GM18520 (cell line): ENCODE measurements around the gene PTPN22.
A peak's percentile ranks its signal among the peaks of the same experiment; 100 is the strongest.

Experiments used
- ATAC-seq: cut with Tn5 transposase; IDR thresholded peaks from one replicate; pipeline ENCODE4 v1.9.1; 2021; ENCODE audit not compliant: unreplicated experiment

The PTPN22 gene

GRCh38 chr1:113887402-113888175 is 16.1 kb upstream of the PTPN22 start, which contains the start of gene BCL2L15:
TSS of gene BCL2L15 (minus strand) at chr1:113887581. CDS start at chr1:113887375, 206 bp downstream.
- ATAC-seq, result no peak

DNA sequence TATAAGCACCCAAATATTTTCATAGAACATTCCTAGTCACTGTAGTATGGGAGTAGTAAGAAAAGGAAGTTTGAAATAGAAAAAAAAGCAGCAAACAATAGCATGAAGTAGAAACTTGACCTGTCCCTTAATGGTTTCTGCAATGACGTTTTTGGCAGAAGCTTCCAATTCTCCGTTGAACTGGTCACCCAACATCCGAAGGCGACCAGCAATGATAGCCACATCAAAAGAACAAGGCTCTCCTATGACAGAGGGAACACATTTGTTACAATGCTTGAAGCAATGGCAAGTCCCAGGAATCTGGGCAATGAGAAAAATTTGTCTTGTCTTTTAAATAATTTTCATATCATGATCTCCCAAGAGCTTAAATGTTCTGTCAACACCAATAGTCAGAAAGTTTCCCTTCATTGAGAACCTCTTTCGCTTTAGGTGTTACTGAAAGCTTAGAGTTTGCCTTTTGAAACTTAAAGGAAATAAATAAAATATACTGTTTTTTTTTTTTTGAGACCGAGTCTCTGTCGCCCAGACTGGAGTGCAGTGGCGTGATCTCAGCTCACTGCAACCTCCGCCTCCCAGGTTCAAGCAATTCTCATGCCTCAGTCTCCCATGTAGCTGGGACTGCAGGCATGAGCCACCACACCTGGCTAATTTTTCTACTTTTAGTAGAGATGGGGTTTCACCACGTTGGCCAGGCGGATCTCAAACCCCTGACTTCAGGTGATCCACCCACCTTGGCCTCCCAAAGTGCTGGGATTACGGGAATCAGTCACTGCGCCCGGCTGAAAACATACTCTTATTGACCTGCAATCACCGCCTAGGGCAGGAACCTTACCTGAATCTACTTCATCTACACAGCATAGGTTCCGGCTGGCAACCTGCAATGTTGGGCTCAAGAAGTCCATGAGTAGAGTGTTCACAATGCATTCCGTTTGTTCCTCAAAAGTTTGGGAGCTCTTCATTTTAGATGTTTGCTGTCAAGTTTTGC is 15.2 kb upstream of the PTPN22 start:
- ATAC-seq, result no peak

- no peak for ATAC-seq
These were observed 10.1 kb upstream of the PTPN22 start for GRCh38 chr1:113881661-113882060.

DNA sequence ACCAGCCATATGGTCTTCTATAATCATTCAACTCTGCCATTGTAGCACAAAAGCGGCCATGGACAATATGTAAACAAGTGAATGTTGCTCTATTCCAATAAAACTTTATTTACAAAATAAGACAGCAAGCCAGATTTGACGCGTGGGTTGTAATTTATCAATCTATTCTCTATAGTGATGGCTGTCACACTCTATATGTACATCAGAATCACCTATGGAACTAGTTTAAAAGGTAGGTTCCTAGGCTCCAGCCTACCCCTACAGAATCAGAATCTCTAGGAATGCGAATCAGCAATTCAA is 8.2 kb upstream of the PTPN22 start:
- ATAC-seq, result no peak

DNA sequence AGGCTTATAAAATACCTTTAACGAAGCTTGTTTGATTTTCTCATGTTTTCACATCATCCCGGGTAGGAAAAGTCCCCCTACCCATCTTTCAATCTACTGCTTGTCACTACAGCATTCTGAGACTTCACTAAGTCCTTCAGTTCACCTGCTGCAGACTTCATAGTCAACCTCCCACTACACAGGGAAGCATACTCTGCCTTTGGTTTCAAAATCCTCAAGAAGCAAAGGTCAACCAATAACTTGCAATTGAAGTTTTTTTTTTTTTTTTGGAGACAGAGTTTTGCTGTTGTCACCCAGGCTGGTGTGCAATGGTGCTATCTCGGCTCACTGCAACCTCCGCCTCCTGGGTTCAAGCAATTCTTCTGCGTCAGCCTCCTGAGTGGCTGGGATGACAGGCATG is 4.7 kb upstream of the PTPN22 start:
- ATAC-seq, result no peak

DNA sequence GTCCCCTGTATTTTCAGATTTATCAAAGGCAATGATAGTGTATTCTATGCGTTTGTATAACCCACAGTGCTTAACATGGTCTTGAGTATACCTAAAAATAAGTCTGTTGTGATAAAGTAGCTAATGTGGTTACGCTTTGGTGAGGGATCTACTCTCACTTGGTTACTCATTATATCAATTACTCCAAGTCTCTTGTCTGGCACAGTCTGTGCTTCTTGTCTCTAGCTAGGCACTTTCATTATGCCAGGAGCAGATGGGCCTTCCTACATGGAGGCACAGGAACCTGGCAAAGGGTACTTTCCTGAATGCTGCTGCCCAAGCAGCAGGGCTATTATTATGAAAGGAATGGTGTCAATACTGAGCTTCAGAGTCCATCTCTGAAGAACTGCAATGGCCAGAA is 4.2 kb upstream of the PTPN22 start:
- ATAC-seq, result peak; percentile 21

GRCh38 chr1:113874012-113874879 is 2.7 kb upstream of the PTPN22 start:
- ATAC-seq, result no peak

- ATAC-seq, result no peak
These were observed 865 bp upstream of the PTPN22 start for GRCh38 chr1:113872219-113872935.

- ATAC-seq, result no peak
These were observed 734 bp downstream of the PTPN22 start for GRCh38 chr1:113870778-113871177.

- ATAC-seq, result no peak
These were observed 3.0 kb downstream of the PTPN22 start for GRCh38 chr1:113868387-113869083.

- no peak for ATAC-seq
These were observed 9.9 kb downstream of the PTPN22 start for GRCh38 chr1:113861641-113862040.

DNA sequence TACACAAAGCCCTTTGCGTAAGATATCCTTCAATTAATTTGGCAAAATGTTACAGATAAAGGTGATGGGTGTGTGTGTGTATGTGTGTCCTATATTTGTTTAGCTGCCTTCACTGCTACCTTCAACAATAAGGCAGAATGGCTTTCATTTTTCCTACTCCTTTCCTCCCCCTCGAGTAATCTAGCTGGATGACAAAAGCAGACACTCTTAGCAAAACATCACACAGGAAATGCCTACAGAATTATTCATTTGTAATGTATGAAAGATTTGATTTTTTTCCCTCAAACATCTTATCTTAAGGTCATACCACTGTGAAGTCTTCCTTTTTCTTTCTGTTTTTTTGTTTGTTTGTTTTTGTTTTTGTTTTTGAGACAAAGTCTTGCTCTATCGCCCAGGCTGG is 10.6 kb downstream of the PTPN22 start:
- no peak for ATAC-seq

- ATAC-seq, result peak; percentile 84
These were observed 11.9 kb downstream of the PTPN22 start for GRCh38 chr1:113859478-113860175.

GRCh38 chr1:113858982-113859381 is 12.5 kb downstream of the PTPN22 start:
- no peak for ATAC-seq

GRCh38 chr1:113858418-113858817 is 13.1 kb downstream of the PTPN22 start:
- peak; percentile 27 for ATAC-seq

DNA sequence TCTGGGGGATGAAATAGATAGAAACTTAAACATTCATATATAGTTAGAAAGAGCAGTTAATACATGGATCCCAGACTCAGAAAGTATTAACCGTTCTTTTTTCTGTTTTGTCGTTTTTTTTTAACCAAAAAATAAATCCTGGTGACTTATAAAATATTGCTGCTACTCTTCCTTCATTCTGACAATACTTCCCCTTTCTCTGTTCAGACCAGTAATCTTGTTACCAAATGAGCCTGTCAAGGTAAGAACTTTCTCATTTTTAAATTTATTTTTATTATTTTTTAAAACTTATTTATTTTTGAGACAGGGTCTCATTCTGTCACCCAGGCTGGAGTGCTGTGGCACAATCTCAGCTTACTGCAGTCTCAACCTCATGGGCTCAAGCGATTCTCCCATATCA is 13.7 kb downstream of the PTPN22 start:
- ATAC-seq, result no peak

DNA sequence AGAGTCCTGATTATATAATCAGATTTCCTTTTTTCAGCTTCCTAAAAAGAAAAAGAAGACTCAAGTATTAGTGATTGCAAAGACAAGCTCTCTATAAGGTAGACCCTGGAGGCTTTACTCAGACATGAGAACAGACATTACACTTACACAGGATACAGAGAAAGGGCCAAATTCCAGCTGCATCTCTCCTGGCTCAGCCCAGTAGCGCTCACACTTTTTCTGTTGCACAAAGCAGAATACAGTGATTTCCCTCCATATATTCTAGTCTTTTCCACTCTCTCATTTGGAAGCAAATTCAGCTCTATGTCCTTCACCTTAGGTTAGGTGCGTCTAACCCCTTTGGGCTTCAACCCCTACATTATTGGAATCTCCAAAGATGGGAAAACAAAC is 15.1 kb downstream of the PTPN22 start:
- no peak for ATAC-seq

GRCh38 chr1:113855630-113856400 is 15.7 kb downstream of the PTPN22 start:
- ATAC-seq, result no peak

DNA sequence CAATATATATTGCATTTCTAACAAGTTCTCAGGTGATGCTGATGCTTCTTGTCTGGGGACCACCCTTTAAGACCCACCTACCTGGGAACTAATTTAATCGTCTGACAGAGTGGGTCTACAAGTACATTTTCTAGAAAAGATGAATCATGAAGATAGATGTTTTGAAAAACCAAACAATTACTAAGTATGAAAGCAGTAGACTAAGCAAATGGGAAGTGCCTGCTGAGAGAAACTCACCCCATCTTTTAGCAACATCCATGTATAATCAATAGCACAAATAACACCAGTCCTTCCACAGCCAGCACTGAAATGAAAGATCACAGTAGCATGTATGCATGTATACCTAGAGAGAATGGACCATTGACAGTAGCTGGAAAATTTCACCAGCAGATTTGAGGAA is 17.3 kb downstream of the PTPN22 start:
- no peak for ATAC-seq
